HFFc6 (cell line): ENCODE results near the gene GUF1. TPM values are rescaled to one million over a fixed set of nuclear protein-coding genes. Genes with fewer than 3 reads are reported as not detected.

Source experiments
- DNase-seq: peaks from one replicate; pipeline ENCODE4 v3.0.0-alpha.2; 2018
- H3K27ac Mint-ChIP-seq: 2 replicates; pipeline ENCODE4 v1.8.0; 2020; ENCODE audit warnings: mild to moderate bottlenecking, mixed read lengths
- H3K27me3 Mint-ChIP-seq: 2 replicates; pipeline ENCODE4 v1.8.0; 2021; ENCODE audit warnings: mild to moderate bottlenecking, moderate library complexity, mixed read lengths; ENCODE audit not compliant: insufficient read depth
- H3K36me3 Mint-ChIP-seq: 2 replicates; pipeline ENCODE4 v1.8.0; 2021; ENCODE audit warnings: low read depth, mixed read lengths
- H3K4me1 Mint-ChIP-seq: 2 replicates; pipeline ENCODE4 v1.8.0; 2020; ENCODE audit warnings: low read depth, mixed read lengths
- H3K4me3 Mint-ChIP-seq: 2 replicates; pipeline ENCODE4 v1.8.0; 2020; ENCODE audit warnings: mild to moderate bottlenecking, moderate library complexity, mixed read lengths
- H3K9me3 Mint-ChIP-seq: 2 replicates; pipeline ENCODE4 v1.8.0; 2020; ENCODE audit warnings: mild to moderate bottlenecking, mixed read lengths
- total RNA-seq, 6 experiments: library from RNA; stranded (reverse); fragmentation: NEBNext Ultra II Directional; extraction: Animal tissue kit (Norgen Biotek cat#: 25700); gene quantifications; 2 replicates in 1 of 6; 3 replicates in 5 of 6; pipeline ENCODE4 v1.2.3, GENCODE V29; 2021
- TF ChIP-seq, protein P1 (sequence below): fragments of 200-600 bp; sonication (generic); IDR thresholded peaks from 2 replicates; pipeline ENCODE4 v1.5.0; 2021; ENCODE audit warnings: antibody characterized with exemption, mild to moderate bottlenecking

GUF1 gene
- total RNA-seq, 6 experiments from 2014 or later: 17.6 to 24.9 (median 22.3) TPM

- Mint-ChIP-seq H3K4me1 (no peaks in the 10 kb centered on the region), H3K27me3 (no peaks in the 10 kb centered on the region), H3K27ac (no peak overlapping the region), H3K36me3 (peaks cover 16% of the 10 kb centered on the region), H3K9me3 (no peaks in the 10 kb centered on the region), H3K4me3 (no peak overlapping the region)
- DNase-seq: no peak
- TF ChIP-seq, protein P1, sequence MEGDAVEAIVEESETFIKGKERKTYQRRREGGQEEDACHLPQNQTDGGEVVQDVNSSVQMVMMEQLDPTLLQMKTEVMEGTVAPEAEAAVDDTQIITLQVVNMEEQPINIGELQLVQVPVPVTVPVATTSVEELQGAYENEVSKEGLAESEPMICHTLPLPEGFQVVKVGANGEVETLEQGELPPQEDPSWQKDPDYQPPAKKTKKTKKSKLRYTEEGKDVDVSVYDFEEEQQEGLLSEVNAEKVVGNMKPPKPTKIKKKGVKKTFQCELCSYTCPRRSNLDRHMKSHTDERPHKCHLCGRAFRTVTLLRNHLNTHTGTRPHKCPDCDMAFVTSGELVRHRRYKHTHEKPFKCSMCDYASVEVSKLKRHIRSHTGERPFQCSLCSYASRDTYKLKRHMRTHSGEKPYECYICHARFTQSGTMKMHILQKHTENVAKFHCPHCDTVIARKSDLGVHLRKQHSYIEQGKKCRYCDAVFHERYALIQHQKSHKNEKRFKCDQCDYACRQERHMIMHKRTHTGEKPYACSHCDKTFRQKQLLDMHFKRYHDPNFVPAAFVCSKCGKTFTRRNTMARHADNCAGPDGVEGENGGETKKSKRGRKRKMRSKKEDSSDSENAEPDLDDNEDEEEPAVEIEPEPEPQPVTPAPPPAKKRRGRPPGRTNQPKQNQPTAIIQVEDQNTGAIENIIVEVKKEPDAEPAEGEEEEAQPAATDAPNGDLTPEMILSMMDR: no peak
Observed at GRCh38 chr4:44701037-44701436, 22.8 kb downstream of the GUF1 start.

DNA sequence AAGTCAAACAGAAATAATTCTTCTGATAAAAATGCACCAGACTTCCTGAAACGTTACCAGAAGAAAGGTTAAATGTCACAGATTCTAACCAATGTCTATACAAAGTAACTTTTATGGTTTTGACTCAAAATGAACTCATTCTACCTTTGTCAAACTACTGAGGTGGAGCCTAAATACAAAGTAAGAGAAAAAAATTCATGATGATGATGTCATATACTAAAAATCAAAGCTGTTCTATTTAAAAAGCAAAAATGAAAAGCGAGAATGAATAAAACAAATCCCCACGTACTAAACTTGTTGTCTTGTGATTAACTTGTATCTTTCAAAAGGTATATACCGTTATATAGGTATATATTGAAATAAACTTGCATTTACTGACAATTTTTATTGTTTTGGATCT, 26.5 kb downstream of the GUF1 start:
- TF ChIP-seq, protein P1: no peak
- Mint-ChIP-seq H3K4me1 (no peaks in the 10 kb centered on the region), H3K27ac (no peak overlapping the region), H3K4me3 (no peak overlapping the region), H3K27me3 (no peaks in the 10 kb centered on the region), H3K9me3 (no peaks in the 10 kb centered on the region), H3K36me3 (peaks cover 9% of the 10 kb centered on the region; the same call in 1 of the 2 replicates)
- no peak for DNase-seq

GRCh38 chr4:44713125-44713524, 34.9 kb downstream of the GUF1 start:
- H3K36me3 Mint-ChIP-seq: no peaks in the 10 kb centered on the region
- TF ChIP-seq, protein P1: no peak
- no peaks in the 10 kb centered on the region for H3K27me3 Mint-ChIP-seq
- H3K9me3 Mint-ChIP-seq: no peaks in the 10 kb centered on the region
- no peak for DNase-seq
- no peaks in the 10 kb centered on the region for H3K4me1 Mint-ChIP-seq
- H3K4me3 Mint-ChIP-seq: no peak overlapping the region
- no peak overlapping the region for H3K27ac Mint-ChIP-seq

- DNase-seq: no peak
- no peak overlapping the region for H3K27ac Mint-ChIP-seq
- TF ChIP-seq, protein P1: no peak
- H3K4me3 Mint-ChIP-seq: no peak overlapping the region
- H3K36me3 Mint-ChIP-seq: no peaks in the 10 kb centered on the region
- no peaks in the 10 kb centered on the region for H3K27me3 Mint-ChIP-seq
- 0 out of 2 replicates have a peak, but pooled peaks cover 9% of the 10 kb centered on the region for H3K4me1 Mint-ChIP-seq
- no peaks in the 10 kb centered on the region for H3K9me3 Mint-ChIP-seq
Observed at GRCh38 chr4:44716597-44716996, 38.4 kb downstream of the GUF1 start.

DNA sequence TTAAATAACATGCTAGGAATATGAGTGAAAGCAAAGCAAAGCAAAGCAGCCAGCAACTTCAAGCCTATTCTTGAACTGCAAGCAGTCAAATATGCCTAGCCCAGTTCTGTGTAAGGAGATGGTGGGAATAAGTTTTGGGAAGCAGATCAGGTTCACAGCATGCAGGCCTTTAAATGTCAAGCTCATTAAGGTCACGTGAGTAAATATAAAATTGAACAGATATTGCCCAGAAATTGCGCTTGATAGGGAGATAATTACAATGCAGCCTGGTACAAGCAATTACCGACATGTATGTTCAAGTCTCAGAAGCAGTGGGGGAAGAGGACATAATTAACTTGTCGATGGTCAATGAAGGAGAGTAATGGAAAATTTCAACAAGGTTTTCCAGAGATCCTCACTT, 42.2 kb downstream of the GUF1 start:
- TF ChIP-seq, protein P1: no peak
- DNase-seq: no peak
- Mint-ChIP-seq H3K9me3 (no peaks in the 10 kb centered on the region), H3K27me3 (no peaks in the 10 kb centered on the region), H3K4me1 (peaks cover 18% of the 10 kb centered on the region), H3K27ac (no peak overlapping the region), H3K36me3 (no peaks in the 10 kb centered on the region), H3K4me3 (no peak overlapping the region)

DNA sequence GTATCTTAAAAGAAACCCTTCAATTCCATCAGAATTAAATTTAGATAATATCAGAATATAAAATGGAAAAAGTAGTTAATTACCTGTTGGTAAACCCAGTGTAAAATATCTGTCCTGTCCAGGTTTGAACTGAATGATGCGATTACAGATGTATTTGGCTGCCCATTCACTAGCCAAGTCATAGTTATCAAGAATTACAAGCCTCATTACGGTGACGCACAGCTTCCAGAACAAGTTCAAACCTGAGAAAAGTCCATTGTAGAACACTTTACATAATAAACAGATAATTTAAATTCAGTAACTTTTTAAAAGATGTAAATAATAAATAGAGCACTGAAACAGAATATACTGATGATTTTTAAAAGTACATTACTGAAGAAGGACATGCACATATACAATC, 43.8 kb downstream of the GUF1 start:
- Mint-ChIP-seq H3K4me1 (peaks cover 25% of the 10 kb centered on the region), H3K9me3 (no peaks in the 10 kb centered on the region), H3K4me3 (no peak overlapping the region), H3K27me3 (no peaks in the 10 kb centered on the region; the same call in 1 of the 2 replicates), H3K36me3 (no peaks in the 10 kb centered on the region), H3K27ac (no peak overlapping the region)
- no peak for DNase-seq
- TF ChIP-seq, protein P1: no peak
